Measurements from ENCODE around the gene GABARAP. TPM values are rescaled to one million over a fixed set of nuclear protein-coding genes. Genes with fewer than 3 reads are reported as not detected.

The GABARAP gene
- total and polyA plus RNA-seq, 2 donors (not counting 1 experiment from before 2014, with no cell fraction given): 323 to 371 TPM

GRCh38 chr17:7262935-7263800 is 20.9 kb upstream of the GABARAP start:
- ATAC-seq (ENCODE audit: low read depth) (peak; percentile 16), DNase-seq (peak; percentile 51)
- peaks cover 23% of the 10 kb centered on the region for H3K27me3 Mint-ChIP-seq
- Histone ChIP-seq H3K36me3 (replicated peaks in 1 of 2; ENCODE audit: control extremely low read depth in 1 of 2, control insufficient read depth in 1 of 2, extremely low read depth in 1 of 2, insufficient read depth in 2 of 2, low read length in 1 of 2) (peaks cover 3 to 14% of the 10 kb centered on the region in 2 experiments), H3K27me3 (replicated peaks in 1 of 4; ENCODE audit: control extremely low read depth in 1 of 4, control insufficient read depth in 3 of 4, insufficient read depth in 4 of 4, low read length in 3 of 4) (peaks cover 0 to 17% (median 8%) of the 10 kb centered on the region in 4 experiments), H3K4me1 (ENCODE audit: control insufficient read depth in 2 of 2, insufficient read depth in 2 of 2, low read length in 2 of 2) (peaks cover 27 to 32% of the 10 kb centered on the region in 2 donors), H2AFZ (ENCODE audit: insufficient read depth, low read depth, low read length, poor library complexity, severe bottlenecking) (peak overlapping the region; percentile 77), H4K20me1 (ENCODE audit: control insufficient read depth, insufficient read depth, low read length, poor library complexity, severe bottlenecking) (no peaks in the 10 kb centered on the region), H3K4me3 (ENCODE audit: control extremely low read depth in 1 of 5, extremely low read depth in 1 of 5, insufficient read depth in 1 of 5, low read depth in 2 of 5, low read length in 4 of 5) (peak overlapping the region in 4 of 5 experiments; percentile 20 to 38 (median 35)), H3K9ac (ENCODE audit: low read length) (peak overlapping the region; percentile 58), H3K27ac (ENCODE audit: low read length in 2 of 2) (no peak overlapping the region), H3K4me2 (replicated peaks; ENCODE audit: low read depth, low read length, poor library complexity, severe bottlenecking) (peak overlapping the region; percentile 99), H3K9me3 (ENCODE audit: control extremely low read depth in 1 of 3, control insufficient read depth in 2 of 3, insufficient read depth in 1 of 3, low read length in 2 of 3) (peaks cover 0 to 4% (median 0%) of the 10 kb centered on the region in 3 donors), H3K79me2 (ENCODE audit: control insufficient read depth, insufficient read depth, low read length) (no peaks in the 10 kb centered on the region)
- H3K4me1 Mint-ChIP-seq: peaks cover 27% of the 10 kb centered on the region
- WGBS (ENCODE audit: insufficient coverage): 1% methylated on average over 15 of the region's 26 CpGs
- POLR2A ChIA-PET: no interaction called here
- H3K9me3 Mint-ChIP-seq (ENCODE audit: insufficient read depth): no peaks in the 10 kb centered on the region
- peak overlapping the region; percentile 72 for H3K4me3 Mint-ChIP-seq
- CTCF ChIA-PET: interaction anchor here (0.6 kb wide), 1 partner anchor 49 kb away, joined by 3 read pairs; no protein-coding TSS in a partner anchor
- no peak for TF ChIP-seq EZH2 (IDR thresholded peaks at IDR 0.05; ENCODE audit: borderline replicate concordance, insufficient read depth, low read depth, low read length, poor library complexity, severe bottlenecking)
- TF ChIP-seq, protein P1, sequence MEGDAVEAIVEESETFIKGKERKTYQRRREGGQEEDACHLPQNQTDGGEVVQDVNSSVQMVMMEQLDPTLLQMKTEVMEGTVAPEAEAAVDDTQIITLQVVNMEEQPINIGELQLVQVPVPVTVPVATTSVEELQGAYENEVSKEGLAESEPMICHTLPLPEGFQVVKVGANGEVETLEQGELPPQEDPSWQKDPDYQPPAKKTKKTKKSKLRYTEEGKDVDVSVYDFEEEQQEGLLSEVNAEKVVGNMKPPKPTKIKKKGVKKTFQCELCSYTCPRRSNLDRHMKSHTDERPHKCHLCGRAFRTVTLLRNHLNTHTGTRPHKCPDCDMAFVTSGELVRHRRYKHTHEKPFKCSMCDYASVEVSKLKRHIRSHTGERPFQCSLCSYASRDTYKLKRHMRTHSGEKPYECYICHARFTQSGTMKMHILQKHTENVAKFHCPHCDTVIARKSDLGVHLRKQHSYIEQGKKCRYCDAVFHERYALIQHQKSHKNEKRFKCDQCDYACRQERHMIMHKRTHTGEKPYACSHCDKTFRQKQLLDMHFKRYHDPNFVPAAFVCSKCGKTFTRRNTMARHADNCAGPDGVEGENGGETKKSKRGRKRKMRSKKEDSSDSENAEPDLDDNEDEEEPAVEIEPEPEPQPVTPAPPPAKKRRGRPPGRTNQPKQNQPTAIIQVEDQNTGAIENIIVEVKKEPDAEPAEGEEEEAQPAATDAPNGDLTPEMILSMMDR (IDR thresholded peaks at IDR 0.05): no peak
- intact Hi-C loops (cut with micrococcal nuclease): loop anchor here (2.0 kb wide), 1 partner anchor 18 kb away; the partner anchor contains the start of gene SLC2A4
- H3K27ac Mint-ChIP-seq: peak overlapping the region; percentile 66

All from B cell (primary cell).